AML-193 (cell line): ENCODE results near the gene ATP8A1.

ENCODE experiments used
- DNase-seq, 2 experiments: peaks; one replicate each; lab custom pipeline; 2025; lab: John Stamatoyannopoulos, UW

ATP8A1 gene

DNA sequence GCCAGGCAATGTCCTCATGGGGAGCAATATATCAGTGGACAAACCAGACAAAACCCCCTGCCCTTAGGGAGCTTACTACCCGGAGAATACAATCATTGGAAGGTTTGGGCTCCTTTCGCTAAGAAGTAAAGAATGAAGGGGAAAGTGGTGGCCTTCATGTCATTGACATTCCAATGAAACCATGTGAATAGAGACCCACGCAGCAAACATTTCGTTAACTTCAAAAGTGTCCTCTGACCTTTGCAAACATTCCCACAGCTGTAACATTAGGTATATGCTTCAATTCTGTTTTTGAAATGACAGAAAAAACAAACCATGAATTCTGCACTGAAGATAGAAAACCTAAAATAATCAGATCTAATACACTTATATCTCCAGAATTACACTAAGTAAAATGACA is 7.0 kb downstream of the ATP8A1 start:
- DNase-seq = no peak

DNA sequence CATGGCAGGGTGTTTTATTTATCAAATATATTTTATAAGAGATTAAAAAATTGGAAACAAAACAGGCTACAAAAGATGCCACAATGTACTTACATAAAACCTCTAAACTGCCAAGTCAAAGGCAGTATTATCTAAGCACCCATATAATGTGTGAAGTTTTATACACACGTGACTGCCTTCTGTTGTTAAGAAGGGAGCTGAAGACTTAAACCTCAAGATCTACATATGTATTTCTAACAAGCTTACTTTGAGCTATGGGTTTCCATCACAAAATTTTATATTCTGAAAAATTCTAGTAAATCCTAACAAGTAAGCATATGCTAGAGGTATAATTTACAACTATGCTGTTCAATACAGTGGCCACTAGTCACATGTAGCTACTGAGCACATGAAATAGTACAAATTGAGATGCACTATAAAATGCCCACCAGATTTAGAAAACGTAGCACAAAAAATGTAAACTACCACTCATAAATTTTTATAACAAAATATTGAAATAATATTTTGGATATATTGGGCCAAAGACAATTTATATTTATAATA is 9.8 kb downstream of the ATP8A1 start:
- DNase-seq = no peak

DNA sequence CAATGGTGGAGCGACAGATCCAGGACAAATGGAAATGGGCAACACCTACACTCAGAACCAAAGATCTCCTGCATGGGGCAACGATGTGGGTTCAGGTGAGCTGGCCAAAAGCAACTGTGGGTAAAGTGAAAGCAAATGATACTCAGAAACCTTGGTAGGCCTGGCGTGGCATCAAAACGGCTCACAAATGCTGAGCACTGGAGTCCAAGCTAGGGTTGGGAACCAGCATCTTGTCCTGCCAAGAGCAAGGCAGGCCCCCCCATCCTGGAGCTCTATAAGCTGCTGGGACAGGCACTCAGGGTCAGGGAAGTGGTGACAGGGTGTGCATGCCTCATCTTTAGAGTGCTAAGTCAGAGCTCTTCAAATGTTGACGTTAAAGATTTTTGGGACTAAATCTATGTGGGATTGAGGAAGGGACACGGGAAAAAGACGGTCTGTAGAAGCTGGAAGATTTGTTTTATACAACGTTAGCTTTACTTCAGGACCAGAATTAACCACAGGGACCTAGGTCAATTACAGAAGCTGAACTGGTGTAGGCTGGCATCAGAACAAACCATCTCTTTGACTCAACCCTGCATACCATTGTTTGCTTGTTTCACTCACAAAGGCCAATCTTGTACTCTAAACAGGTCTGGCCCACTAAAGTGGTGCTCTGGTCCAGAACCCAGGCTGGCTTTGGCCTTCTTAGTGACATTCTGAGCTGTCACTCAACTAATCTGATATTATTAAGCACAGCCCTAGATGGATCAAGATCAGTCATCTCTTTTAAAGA is 10.7 kb downstream of the ATP8A1 start:
- DNase-seq = no peak

DNA sequence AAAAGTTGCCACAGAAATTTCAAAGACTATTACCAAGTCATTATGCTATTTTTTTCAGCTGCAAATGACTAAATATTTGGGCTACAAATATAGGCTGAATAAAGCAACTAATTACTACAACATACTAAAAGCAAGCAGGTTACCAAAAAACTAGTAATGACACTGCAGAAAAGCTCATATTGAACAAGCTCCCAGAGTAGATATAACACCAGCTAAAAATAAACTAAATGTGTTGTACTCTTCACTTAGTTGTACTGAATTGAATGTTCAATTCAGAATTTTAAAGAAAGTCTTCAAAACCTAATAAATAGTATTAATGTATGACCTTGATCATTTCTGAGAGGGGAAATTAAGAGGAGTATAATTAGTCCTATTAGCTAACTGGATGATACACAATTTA is 12.0 kb downstream of the ATP8A1 start:
- no peak for DNase-seq

DNA sequence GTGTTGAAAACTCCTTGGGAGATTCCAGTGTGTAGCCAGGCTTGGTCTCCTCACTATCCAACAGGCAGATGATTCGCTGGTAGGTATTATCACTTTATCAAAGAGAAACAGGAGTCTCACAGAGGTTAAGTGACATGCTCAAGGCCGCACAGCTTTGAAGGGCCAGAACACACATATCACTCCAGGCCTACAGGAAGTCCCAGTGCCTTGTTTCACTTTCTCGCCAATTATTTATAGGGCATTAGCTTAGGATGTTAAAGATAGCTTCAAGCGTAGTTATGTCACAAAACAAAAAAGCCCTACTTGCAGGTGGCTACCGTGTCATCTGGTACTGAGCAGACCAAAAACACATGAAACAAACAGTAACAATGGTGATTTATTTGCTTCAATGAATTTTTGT is 13.2 kb downstream of the ATP8A1 start:
- DNase-seq = no peak

DNA sequence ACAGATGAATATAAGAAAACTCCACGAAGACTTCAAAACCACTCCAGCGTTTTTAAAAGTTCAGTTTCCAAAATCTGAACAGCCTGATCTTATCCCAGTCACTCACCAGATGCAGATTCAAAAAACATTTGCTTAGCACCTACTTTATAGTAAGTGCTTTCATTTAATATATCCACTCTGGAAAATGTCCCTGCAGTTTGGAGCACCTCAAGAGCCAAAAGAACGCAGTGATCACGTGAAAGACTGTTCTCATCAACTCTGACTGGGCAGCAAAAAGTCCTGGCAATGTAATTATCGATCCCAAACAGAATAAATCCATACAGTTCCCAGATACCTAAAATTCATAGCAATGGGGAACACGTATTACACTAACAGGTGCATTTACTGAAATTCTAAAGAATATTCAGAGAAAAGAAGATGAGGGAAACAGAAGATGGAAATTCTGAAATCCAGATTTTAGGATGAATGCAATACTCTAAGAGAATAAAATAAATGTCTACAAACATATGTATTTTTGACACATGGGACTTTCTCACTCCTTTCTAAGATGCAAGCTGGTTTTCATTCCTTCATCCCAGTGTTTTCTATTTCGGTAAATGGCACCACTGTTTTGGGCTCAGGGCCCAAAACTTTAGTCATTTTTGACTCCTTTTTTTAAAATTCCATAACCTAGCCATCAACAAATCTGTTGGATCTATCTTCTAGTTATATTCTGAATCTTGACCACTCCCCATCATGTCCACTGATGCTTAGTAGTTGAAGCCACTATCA is 13.9 kb downstream of the ATP8A1 start:
- DNase-seq = no peak

DNA sequence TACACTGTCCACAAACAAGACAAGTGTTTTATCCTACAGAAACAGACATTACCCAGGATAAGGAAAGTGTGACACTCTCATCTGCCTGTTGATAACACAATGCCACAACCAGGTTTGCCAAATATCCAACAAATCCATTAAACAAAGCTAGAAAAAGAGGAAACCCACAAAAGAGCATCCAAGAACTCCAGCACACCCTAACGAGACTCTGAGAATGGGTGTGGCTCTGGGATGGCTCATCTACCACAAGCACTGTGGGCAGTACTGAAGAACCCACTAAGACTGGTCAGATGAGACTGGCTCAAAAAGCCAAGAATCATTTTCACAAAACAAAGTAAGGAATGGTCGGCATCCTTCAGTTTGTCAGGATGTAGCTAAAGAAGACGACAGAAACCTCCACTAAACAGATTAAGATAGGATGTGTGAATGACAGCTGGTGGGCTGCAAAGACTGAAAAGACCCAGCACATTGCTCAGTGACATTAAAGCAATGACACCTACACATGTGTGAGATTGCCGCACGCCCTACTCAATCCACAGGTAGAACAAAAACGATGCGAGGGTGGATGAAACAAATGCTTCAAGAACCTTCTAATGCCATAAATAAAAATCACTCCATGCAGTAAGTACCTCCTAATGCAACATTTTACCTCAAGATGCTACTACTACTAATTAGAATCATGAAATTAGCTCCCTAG is 14.7 kb downstream of the ATP8A1 start:
- DNase-seq = no peak

DNA sequence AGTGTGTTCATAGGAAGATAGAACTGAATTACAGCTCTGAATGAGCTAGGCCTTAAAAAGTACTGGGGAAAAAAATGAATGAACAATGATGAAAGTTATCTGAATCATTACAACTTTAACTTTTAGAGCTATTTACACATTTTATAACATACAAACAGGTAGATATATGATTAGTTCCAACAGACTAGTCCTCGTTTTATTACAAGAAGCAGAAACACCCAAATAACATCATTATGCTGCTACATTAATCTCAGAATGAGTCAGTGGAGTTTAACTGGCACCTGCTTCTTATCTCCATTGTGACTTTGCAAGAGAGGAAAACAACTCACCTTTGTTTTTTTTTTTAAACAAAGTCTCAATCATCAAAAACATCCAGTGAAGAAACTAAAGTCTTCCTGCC is 15.2 kb downstream of the ATP8A1 start:
- DNase-seq = no peak

DNA sequence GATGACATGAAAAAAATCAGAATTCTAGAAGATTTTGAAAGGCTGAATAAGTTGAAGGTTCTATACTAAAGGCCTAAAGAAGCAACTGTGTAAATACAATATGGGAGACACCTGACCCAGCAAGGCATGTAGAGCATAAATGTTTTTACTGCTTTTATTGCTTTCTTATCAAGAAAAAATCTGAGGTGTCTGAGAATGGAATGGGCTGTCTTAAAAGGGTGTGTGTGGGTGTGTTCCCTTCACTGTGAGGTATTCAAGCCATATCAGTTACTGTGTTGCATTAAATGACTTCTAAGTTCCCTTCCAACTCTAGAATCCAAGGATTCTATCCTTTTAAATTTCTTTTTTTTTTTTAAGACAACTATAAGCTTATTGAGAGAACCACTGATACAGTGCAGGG is 15.7 kb downstream of the ATP8A1 start:
- no peak for DNase-seq

DNA sequence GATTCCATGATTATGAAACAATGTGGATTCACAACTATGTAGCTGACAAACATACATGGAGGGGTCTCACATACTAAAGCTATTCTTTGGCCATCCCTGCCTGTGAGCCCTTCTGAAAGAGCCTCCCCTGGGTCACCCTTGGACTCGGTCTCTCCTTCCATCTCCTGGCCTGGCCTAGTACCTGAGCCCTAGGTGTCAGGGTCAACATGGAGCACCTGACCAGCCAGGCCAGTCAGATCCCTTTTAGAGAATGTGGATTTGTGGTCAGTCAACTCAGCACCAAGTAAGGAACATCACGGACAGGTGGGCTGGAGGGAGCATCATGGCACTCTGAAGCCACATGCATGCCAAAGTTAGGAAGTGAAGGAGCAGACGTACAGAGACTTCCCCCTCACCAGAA is 16.3 kb downstream of the ATP8A1 start:
- no peak for DNase-seq

DNA sequence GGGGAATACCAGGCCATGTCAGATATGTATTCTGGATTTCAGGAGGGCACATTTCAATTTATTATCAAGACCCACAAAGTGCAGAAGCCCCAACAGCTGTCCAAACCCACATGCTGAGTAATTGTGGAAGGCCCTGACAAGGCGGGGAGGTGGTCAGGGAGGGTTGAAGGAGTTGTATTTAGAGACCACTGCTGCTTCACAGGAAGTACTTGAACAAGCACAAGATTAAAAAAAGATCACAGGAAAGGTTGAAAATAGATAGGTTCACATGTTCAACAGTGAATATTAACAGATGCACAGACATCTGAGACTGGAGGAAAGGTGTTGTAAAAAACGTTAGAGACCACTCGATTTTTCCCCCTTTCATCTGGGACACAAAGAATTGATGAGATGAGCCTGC is 17.9 kb downstream of the ATP8A1 start:
- no peak for DNase-seq

DNA sequence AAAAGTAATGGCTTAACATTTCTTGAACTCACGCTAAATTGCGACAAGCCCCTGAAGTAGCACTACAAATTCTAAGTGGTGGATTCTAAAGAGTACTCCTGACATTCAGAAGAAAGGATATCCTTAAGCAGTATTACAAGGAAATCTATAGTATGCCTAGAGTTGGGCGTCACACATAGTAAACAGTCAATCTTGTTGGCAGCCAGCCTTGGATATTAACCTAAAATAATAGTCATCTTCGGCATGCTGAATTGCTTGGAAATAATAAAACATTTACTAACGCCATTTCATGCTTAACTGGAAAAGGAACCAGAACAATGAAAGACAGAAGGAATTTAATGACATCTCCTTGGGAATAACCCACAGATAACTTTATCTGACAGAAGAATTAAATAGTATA is 18.6 kb downstream of the ATP8A1 start:
- DNase-seq = no peak

DNA sequence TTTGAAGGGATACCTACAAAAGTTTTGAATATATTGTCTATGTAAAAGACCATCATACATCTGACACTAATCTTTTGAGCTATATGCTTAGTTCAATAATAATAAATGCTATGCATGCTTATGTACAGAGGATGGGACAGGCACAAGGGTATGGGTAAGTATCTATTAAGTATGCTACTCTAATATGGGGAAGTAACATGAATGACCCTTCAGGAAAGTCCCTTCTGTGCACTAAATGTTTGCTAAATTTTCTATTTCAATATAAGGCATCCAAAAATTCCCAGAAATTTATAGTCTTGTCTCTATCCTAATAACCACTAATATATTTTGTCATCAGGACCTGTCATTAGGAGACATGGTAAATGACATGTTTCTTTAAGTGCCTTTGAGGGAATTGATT is 19.0 kb downstream of the ATP8A1 start:
- DNase-seq = no peak

DNA sequence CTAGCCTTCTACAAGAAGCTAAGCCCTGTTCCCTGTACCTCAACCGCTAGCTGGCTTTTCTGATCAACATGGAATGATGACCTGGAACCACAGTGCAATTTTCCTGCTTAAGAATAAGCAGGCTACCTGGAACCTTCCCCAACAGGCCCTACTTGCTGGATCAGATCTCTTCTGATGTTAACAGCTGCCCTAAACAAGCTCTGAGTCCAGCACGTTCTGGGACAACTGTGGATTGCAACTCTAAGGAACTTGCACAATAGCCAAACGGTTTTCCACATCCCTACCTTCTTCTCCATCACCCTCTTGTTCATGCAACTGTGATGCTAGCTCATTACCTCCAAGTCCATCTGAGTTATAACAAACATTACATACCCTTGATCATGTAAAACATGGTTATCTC is 19.8 kb downstream of the ATP8A1 start:
- no peak for DNase-seq

DNA sequence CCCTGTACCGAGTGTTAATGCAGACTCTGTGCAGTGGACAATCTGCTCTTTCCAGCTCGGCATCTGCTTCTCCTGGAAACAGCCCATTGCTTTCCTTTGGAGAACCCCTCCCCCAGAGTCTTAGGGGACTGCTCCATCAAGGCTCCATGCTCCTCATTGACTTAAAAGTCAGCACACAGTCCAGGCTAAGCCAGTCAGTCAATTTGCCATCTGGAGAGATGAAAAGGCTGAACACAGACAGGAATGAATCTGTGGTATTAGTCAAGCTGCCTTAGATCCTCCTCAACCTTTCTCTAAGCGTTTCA is 20.3 kb downstream of the ATP8A1 start:
- DNase-seq = no peak

DNA sequence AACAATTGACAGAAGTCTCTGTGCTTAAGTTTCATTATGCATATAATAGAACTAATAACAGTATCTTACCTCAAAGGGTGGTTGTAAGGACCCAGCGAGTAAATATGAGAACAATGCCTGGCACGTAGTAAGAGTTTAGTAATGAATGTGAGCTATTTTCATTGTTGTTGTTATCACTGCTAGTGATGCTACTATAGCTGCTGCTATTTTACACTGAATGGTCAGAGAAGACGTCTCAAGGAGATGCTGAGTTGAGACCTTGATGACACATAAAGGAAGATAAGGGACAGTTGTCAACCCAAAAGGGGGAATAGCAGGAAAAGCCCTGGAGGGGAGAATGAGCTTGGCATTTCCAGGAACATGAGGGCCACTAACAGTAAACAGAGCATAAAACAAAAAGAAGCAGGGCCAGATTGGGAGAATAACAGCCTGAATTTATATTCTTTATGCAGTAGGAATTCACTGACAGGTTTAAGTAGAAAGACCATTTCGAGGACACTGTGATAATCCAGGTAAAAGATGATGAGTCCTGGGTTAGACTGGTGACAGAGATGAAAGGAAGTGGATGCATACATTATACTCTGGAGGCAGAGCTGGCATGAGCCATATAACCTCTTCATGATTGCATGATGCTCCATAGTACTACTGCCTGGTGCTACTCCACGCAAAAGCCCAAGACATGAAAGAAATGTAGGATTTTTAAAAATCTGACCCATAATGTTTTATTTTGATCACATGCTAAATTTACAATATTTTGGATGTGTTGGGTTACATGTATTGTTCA is 23.1 kb downstream of the ATP8A1 start:
- DNase-seq = no peak

DNA sequence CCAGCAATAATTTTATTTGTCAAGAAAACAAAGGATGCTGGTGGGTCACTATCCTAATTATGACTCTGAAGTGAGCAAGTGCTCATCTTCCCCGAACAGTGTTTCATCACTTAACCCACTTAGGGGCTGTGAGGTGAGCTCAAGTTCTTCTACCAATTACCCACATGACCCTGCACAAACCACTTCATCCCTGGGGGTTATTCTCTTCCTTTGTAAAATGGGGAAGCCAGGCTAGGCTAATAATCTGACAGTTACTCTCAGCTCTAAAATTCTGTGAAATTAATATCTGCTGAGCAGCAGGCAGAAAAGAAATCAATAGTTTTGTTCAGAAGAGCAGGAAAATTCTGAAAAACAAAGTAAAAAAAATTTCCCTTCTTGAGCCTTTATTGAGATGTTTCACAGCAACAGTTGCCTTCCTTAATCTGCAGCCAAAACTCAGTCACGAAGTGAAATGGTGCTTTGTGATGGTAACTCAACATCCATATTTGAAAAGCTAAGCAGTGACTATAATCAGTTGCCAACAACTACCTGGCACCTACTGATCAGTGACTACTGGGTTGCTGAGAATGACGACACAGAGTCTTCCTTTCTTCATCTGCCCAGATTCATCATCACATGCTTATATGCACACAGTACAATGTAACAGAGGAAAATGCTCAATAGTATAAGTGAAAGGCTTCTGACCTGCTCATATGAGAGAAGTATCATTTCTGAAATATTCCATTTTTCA is 24.1 kb downstream of the ATP8A1 start:
- DNase-seq = peak; percentile 43 to 48

DNA sequence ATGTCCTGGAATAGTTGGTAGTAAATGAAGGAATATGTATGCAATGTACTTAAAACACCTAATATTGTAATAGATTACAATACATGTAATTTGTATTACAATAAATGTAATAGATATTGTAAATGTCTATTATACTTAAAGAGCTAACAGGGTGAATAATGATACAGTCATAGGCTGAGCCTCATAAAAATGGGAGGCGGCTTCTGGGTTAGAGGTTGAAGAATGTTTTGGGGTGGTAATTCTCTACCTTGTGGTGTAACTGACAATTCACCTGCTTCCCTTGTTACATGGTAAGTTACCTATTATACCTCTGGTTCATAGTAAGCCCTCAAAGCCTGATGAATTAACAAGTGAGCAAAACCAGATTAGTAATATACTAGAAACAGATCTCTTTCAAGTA is 26.0 kb downstream of the ATP8A1 start:
- no peak for DNase-seq

DNA sequence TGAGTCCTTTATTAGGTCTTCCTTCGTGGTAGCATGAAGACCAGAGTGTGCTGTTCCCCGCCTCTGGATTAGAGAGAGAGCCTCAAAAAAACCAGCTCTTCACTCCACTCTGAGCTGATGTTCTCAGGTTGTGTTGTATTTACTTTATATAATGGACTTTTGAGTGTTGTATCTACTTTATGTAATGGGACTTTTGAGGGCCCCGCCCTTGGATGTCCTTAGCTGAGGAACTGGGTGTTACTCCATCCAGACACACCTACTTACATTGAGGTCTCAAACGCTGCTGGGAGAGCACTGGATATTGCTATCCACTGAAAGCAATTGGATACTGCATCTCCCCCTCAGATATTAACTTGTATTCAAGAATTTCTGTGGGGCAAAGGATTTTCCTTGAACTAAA is 28.2 kb downstream of the ATP8A1 start:
- no peak for DNase-seq

DNA sequence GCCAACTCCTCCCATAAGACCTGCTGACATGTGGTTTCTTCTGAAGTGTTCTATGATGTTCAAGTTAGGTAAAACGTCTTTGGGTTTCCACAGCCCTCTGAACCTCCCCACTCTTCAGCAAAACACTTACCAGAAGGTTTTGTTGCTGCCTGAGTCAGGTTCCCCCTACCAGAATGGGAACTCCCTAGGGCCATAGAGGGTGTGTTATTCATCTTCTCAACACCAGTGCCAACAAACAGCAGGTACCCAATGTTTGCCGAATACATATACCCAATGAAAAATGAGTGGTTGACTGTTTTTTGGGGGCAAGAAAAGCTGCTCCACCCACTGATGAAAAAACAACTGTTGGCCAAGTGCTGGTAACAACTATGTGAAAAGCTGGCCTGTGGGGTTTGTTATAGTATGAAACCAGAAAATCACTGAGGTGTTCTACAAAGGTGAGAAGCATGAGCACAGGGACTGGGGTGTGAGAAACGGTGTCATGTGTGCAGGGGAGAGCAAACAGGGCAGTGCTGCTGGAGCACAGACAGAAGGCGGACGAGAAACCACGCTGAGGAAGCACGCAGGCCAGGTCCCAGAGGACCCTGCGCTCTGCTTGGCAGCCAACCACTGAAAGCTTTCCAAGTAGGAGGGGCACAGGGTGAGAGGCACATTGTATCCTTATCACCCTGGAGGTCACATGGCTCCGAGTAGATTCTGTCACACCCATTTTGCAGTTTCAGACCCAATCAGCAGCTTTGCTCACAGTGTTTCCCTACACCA is 28.8 kb downstream of the ATP8A1 start:
- no peak for DNase-seq
